ENCODE measurements around the gene CFAP99. TPM values are rescaled to one million over a fixed set of nuclear protein-coding genes. Genes with fewer than 3 reads are reported as not detected.

Gene CFAP99
- total and polyA plus RNA-seq, 9 of the 15 experiments (the other 6 are each of a cell fraction or from before 2014, with no cell fraction given) = 0.07 to 0.18 (median 0.09) TPM; not detected in 6

DNA sequence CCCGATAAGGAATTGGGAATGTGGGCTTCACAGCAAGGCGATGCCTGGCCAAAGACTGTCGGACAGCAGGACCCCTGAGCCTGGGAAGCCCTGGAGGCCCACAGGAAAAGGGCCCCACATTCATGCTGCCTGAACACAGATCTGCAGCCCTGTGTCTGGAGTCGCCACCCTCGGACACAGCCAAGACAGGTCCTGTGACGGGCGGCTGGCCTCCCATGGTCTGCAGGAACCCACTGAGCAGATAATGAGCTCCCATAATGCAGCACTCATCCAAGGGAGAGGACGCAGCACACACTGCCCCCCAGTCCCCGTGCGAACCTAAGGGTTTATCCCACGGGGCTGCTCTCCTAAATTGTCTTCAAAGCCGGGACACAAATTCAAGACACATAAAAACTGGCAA, 30.9 kb upstream of the CFAP99 start (continued):
- TF ChIP-seq HNRNPK (IDR thresholded peaks at IDR 0.05; ENCODE audit: low read depth, low read length, poor library complexity, severe bottlenecking) = no peak
- TF ChIP-seq ZNF316 (IDR thresholded peaks at IDR 0.05) = no peak
- no peak for TF ChIP-seq MECOM (CRISPR knock-in tag; IDR thresholded peaks at IDR 0.05)
- TF ChIP-seq ZNF592 (IDR thresholded peaks at IDR 0.05) = peak; percentile 53; the same call in 1 of the 2 replicates
- TF ChIP-seq ZBTB17 (CRISPR knock-in tag; IDR thresholded peaks at IDR 0.05) = no peak

DNA sequence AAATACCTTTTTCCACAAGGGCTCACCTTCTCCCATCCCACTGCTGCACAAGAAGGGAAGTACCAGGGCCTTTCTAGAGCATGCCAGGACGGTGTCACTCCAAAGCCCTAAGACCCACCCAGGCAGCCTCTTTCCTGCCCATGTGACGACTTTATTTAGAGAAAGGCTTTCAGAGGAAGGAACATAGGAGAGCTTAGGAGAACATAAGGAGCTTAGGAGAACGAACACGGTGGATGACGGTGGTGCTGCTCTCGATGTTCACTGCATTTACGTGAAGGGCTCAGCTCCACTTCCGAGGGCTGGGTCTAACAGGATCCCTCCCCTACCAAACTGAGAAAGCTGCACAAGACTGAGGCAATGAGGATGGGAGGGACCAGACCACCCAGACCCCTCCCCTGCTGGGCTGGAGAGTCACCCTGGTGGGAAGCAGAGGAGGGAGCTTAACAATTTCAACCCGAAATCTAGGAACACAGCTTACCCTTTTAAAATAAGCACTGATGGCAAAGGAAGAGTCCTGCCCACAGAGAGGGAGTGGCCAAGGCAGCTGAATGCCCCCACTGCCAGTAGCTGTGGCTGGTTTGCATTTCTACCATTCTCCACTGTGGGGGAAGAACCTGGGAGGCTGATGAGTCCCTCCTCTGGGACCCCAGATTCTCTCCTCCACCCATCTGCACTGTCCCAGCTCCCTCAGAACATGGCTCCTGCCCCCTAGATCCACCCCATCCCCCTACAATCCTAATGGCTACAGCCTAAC, 30.1 kb upstream of the CFAP99 start:
- BruUV-seq (replicated peaks) = no TSS peak
- in situ Hi-C loops (cut with MboI) (no loop called here), intact Hi-C loops (cut with micrococcal nuclease) (no loop called here)
- peak overlapping the region; percentile 70 for H2AFZ ChIP-seq (ENCODE audit: low read depth, low read length)
- peaks cover 88% of the 10 kb centered on the region for H3K79me2 ChIP-seq (ENCODE audit: control insufficient read depth, insufficient read depth, low read length)
- FAIRE-seq = peak; percentile 67
- WGBS (ENCODE audit: insufficient coverage, low coverage, missing lambda C conversion rate) = 58% methylated on average over 9 of the region's 9 CpGs
- no peaks in the 10 kb centered on the region for H4K20me1 ChIP-seq (replicated peaks; ENCODE audit: control insufficient read depth, insufficient read depth, low read length)
- peak overlapping the region; percentile 3 to 87; a peak in 3 of 4 replicates for H3K9ac ChIP-seq (ENCODE audit: insufficient read depth in 1 of 2, low read depth in 2 of 2, low read length in 2 of 2)
- H3K36me3 ChIP-seq (ENCODE audit: control insufficient read depth, insufficient read depth, low read length) = 0 out of 3 replicates have a peak, but pooled peaks cover 2% of the 10 kb centered on the region
- DNase-seq (ENCODE audit: extremely low read depth in 1 of 4, low spot score in 3 of 4) = no peak
- ChIA-PET POLR2A (interaction anchor here (0.6 to 1.1 kb wide), 6 partner anchors 10 to 621 kb away, joined by 3 to 7 read pairs (median 3); no protein-coding TSS in a partner anchor), CTCF (ENCODE audit: low intra/inter-chr PET ratio) (no interaction called here)
- peak overlapping the region; percentile 54 for H3K27ac ChIP-seq (ENCODE audit: extremely low read depth, low read depth, low read length)
- H3K27me3 ChIP-seq (ENCODE audit: control insufficient read depth in 2 of 2, insufficient read depth in 2 of 2, low read length in 2 of 2) = no peaks in the 10 kb centered on the region
- H3K9me3 ChIP-seq (replicated peaks; ENCODE audit: control insufficient read depth, insufficient read depth, low read depth, low read length) = no peaks in the 10 kb centered on the region
- H3K9me1 ChIP-seq (ENCODE audit: control insufficient read depth, insufficient read depth, low read length) = no peaks in the 10 kb centered on the region
- peak; percentile 10; the same call in 2 of the 3 replicates for ATAC-seq
- peaks cover 65 to 78% of the 10 kb centered on the region in 2 experiments for H3K4me1 ChIP-seq (replicated peaks in 1 of 2; ENCODE audit: control insufficient read depth in 2 of 2, insufficient read depth in 2 of 2, low read length in 2 of 2)
- peak overlapping the region; percentile 40 for H3K4me2 ChIP-seq (ENCODE audit: insufficient read depth, low read length)
- no peak overlapping the region for H3K4me3 ChIP-seq
- TF ChIP-seq FOXJ3 (CRISPR knock-in tag; IDR thresholded peaks at IDR 0.05) = no peak
- no peak for TF ChIP-seq CHD4 (IDR thresholded peaks at IDR 0.05; ENCODE audit: insufficient read depth, insufficient replicate concordance, low read depth, low read length, poor library complexity, severe bottlenecking)
- no peak for TF ChIP-seq BRD4 (IDR thresholded peaks at IDR 0.05)
- TF ChIP-seq MTF1 (CRISPR knock-in tag; IDR thresholded peaks at IDR 0.05; ENCODE audit: borderline replicate concordance) = no peak
- no peak for TF ChIP-seq ZKSCAN8 (CRISPR knock-in tag; IDR thresholded peaks at IDR 0.05)
- no peak for TF ChIP-seq ZNF436 (CRISPR knock-in tag; IDR thresholded peaks at IDR 0.05)
- TF ChIP-seq CHCHD3 (CRISPR knock-in tag; IDR thresholded peaks at IDR 0.05) = no peak
- TF ChIP-seq IRF9 (tag; IDR thresholded peaks at IDR 0.05) = no peak
- no peak for TF ChIP-seq ZNF124 (CRISPR knock-in tag; IDR thresholded peaks at IDR 0.05)
- no peak for TF ChIP-seq JUNB (CRISPR knock-in tag; conservative IDR thresholded peaks at IDR 0.05)
- TF ChIP-seq, protein P1, sequence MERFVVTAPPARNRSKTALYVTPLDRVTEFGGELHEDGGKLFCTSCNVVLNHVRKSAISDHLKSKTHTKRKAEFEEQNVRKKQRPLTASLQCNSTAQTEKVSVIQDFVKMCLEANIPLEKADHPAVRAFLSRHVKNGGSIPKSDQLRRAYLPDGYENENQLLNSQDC (CRISPR knock-in tag; IDR thresholded peaks at IDR 0.05) = no peak

Data from K562 (cell line).